Central memory CD8-positive, alpha-beta T cell (primary cell): ENCODE measurements around the gene EPHA3.

Experiments
- ATAC-seq: fragments of 150-1000 bp; cut with Tn5 transposase; replicated peaks from 2 replicates; pipeline ENCODE4 v1.10.0; 2022; ENCODE audit warnings: mild to moderate bottlenecking, moderate FRiP score, moderate number of reproducible peaks; ENCODE audit not compliant: poor library complexity, severe bottlenecking; ENCODE audit errors: extremely low read depth
- DNase-seq, 2 donors: peaks; one replicate each; pipeline ENCODE4 v3.0.0; 2021; ENCODE audit warnings: low spot score in 2 of 2
- H3K27ac Mint-ChIP-seq: one replicate; pipeline ENCODE4 v1.8.0; 2022; ENCODE audit warnings: low read depth, mild to moderate bottlenecking, moderate library complexity, mixed read lengths
- H3K27me3 Mint-ChIP-seq: one replicate; pipeline ENCODE4 v1.8.0; 2022; ENCODE audit warnings: mixed read lengths
- H3K36me3 Mint-ChIP-seq: one replicate; pipeline ENCODE4 v1.8.0; 2022; ENCODE audit warnings: mild to moderate bottlenecking, moderate library complexity, mixed read lengths; ENCODE audit not compliant: insufficient read depth
- H3K4me1 Mint-ChIP-seq: one replicate; pipeline ENCODE4 v1.8.0; 2022; ENCODE audit warnings: mixed read lengths
- H3K4me3 Mint-ChIP-seq: one replicate; pipeline ENCODE4 v1.8.0; 2022; ENCODE audit warnings: mild to moderate bottlenecking, moderate library complexity, mixed read lengths
- H3K9me3 Mint-ChIP-seq: one replicate; pipeline ENCODE4 v1.8.0; 2022; ENCODE audit warnings: mixed read lengths

Gene EPHA3

GRCh38 chr3:89525609-89526008 is 418.2 kb downstream of the EPHA3 start:
- Mint-ChIP-seq H3K4me1 (no peaks in the 10 kb centered on the region), H3K9me3 (peaks cover 23% of the 10 kb centered on the region), H3K4me3 (no peak overlapping the region), H3K27me3 (no peaks in the 10 kb centered on the region), H3K36me3 (no peaks in the 10 kb centered on the region), H3K27ac (no peak overlapping the region)
- DNase-seq (no peak), ATAC-seq (no peak)

GRCh38 chr3:89527736-89528305 is 420.4 kb downstream of the EPHA3 start:
- Mint-ChIP-seq H3K36me3 (no peaks in the 10 kb centered on the region), H3K9me3 (peaks cover 23% of the 10 kb centered on the region), H3K27me3 (no peaks in the 10 kb centered on the region), H3K4me3 (no peak overlapping the region), H3K27ac (no peak overlapping the region), H3K4me1 (no peaks in the 10 kb centered on the region)
- ATAC-seq (no peak), DNase-seq (no peak)
